GM12878 (cell line): Measurements from ENCODE around the gene MT3. TPM values are rescaled to one million over a fixed set of nuclear protein-coding genes. Genes with fewer than 3 reads are reported as not detected.

Source experiments
- ATAC-seq: fragments of 200-7000 bp; cut with Tn5 transposase; 3 replicates; pipeline ENCODE4 v1.9.1; 2020; ENCODE audit warnings: mild to moderate bottlenecking, moderate library complexity
- BruUV-seq: library from RNA; stranded (reverse); fragments of 400-500 nt; replicated peaks from 2 replicates; lab custom pipeline; 2021; lab: Mats Ljungman, UMichigan
- CTCF ChIA-PET: fragments of 300-600 bp; sonication (Branson Sonifier 250); formaldehyde crosslinking; extraction: SDS; loops from one replicate; lab custom pipeline; 2021; ENCODE audit warnings: inconsistent platforms; lab: Yijun Ruan, JAX
- POLR2A ChIA-PET: fragments of 350-600 bp; formaldehyde crosslinking; extraction: SDS; loops from one replicate; lab custom pipeline; 2021; ENCODE audit warnings: inconsistent platforms; lab: Charles Lee
- RAD21 ChIA-PET: fragments of 300-600 bp; sonication (Branson Sonifier 250); formaldehyde crosslinking; loops from one replicate; lab custom pipeline; 2023; ENCODE audit warnings: antibody characterized with exemption; ENCODE audit not compliant: unreplicated experiment; lab: Charles Lee
- SMC1A ChIA-PET: fragments of 300-600 bp; sonication (Branson Sonifier 250); formaldehyde crosslinking; loops from one replicate; lab custom pipeline; 2023; ENCODE audit not compliant: unreplicated experiment, uncharacterized antibody; lab: Charles Lee
- DNase-seq: peaks from one replicate; pipeline ENCODE4 v3.0.0-alpha.2; 2011; ENCODE audit warnings: low read depth, low spot score
- FAIRE-seq: peaks from 3 replicates; lab custom pipeline; 2011; peaks lifted over from hg19 to GRCh38; lab: Jason Lieb, UNC
- H2AFZ ChIP-seq: 2 replicates; pipeline ENCODE4 v1.6.0; 2011; ENCODE audit warnings: low read depth, low read length, control low read depth; ENCODE audit not compliant: control insufficient read depth
- H3K27ac ChIP-seq: 2 replicates; pipeline ENCODE4 v1.5.1; 2011; ENCODE audit warnings: control low read depth; ENCODE audit not compliant: control insufficient read depth, insufficient read depth
- H3K27me3 ChIP-seq, 2 experiments: replicated peaks in 1 of 2; 2 replicates each; pipeline versions ENCODE4 v1.6.0 to v1.6.1; 2011; ENCODE audit warnings: low read length in 1 of 2; ENCODE audit not compliant: control insufficient read depth in 2 of 2, insufficient read depth in 2 of 2
- H3K36me3 ChIP-seq, 2 experiments: 2 replicates each; pipeline ENCODE4 v1.5.1; 2011; ENCODE audit warnings: low read length in 1 of 2; ENCODE audit not compliant: control insufficient read depth in 2 of 2, insufficient read depth in 2 of 2
- H3K4me1 ChIP-seq: 2 replicates; pipeline ENCODE4 v1.6.1; 2011; ENCODE audit warnings: mild to moderate bottlenecking, low read length, moderate library complexity, mixed read lengths; ENCODE audit not compliant: control insufficient read depth, insufficient read depth
- H3K4me2 ChIP-seq: 2 replicates; pipeline ENCODE4 v1.6.0; 2011; ENCODE audit warnings: control low read depth; ENCODE audit not compliant: control insufficient read depth, insufficient read depth
- H3K4me3 ChIP-seq: fragments of 200-600 bp; sonication (generic); 2 replicates; pipeline ENCODE4 v1.5.1; 2016
- H3K79me2 ChIP-seq: 2 replicates; pipeline ENCODE4 v1.6.0; 2011; ENCODE audit warnings: low read length; ENCODE audit not compliant: control insufficient read depth, insufficient read depth
- H3K9ac ChIP-seq: 2 replicates; pipeline ENCODE4 v1.8.0; 2011; ENCODE audit warnings: low read length, control low read depth, mixed read lengths; ENCODE audit not compliant: control insufficient read depth, insufficient read depth
- H3K9me3 ChIP-seq: replicated peaks from 3 replicates; pipeline ENCODE4 v1.5.1; 2011; ENCODE audit warnings: mild to moderate bottlenecking, low read length; ENCODE audit not compliant: control insufficient read depth, insufficient read depth
- H4K20me1 ChIP-seq: 2 replicates; pipeline ENCODE4 v1.6.0; 2011; ENCODE audit not compliant: control insufficient read depth, insufficient read depth
- CBX5 ChIP-seq: sonication (generic); IDR thresholded peaks from 2 replicates; pipeline ENCODE4 v1.6.1; 2016; ENCODE audit warnings: low read depth, moderate library complexity, mild to moderate bottlenecking, inconsistent platforms
- EED ChIP-seq: sonication (generic); IDR thresholded peaks from 2 replicates; pipeline ENCODE4 v1.6.1; 2016; ENCODE audit warnings: antibody characterized with exemption, low read depth
- FOXK2 ChIP-seq: fragments of 450-650 bp; IDR thresholded peaks from 2 replicates; pipeline ENCODE4 v1.6.1; 2017; ENCODE audit warnings: mild to moderate bottlenecking, moderate library complexity
- LARP7 ChIP-seq: fragments of 450-650 bp; IDR thresholded peaks from 2 replicates; pipeline ENCODE4 v1.6.1; 2017; ENCODE audit warnings: mild to moderate bottlenecking
- MEF2A ChIP-seq: IDR thresholded peaks from 2 replicates; pipeline ENCODE4 v1.6.1; 2011; ENCODE audit warnings: low read depth, mild to moderate bottlenecking, low read length, moderate library complexity; ENCODE audit not compliant: insufficient read depth
- MTA3 ChIP-seq: IDR thresholded peaks from 2 replicates; pipeline ENCODE4 v1.6.1; 2012; ENCODE audit warnings: low read length, inconsistent platforms, borderline replicate concordance
- SPI1 ChIP-seq: IDR thresholded peaks from 2 replicates; pipeline ENCODE4 v1.6.1; 2011; ENCODE audit warnings: low read depth, mild to moderate bottlenecking, low read length, moderate library complexity, borderline replicate concordance; ENCODE audit not compliant: insufficient read depth
- WGBS: methylation state at CpG from one replicate; pipeline ENCODE4 v1.1.6; 2016; ENCODE audit warnings: low lambda C conversion rate; ENCODE audit not compliant: insufficient replicate concordance, insufficient coverage; ENCODE audit errors: missing lambda C conversion rate; 5-methylcytosine and 5-hydroxymethylcytosine counted together
- in situ Hi-C: fragments of 300-500 bp; cut with MboI; formaldehyde crosslinking; loops from 9 replicates; pipeline ENCODE4 v1.14.3; 2018; ENCODE audit warnings: mixed read lengths
- intact Hi-C: fragments of 100-400 bp; cut with micrococcal nuclease; formaldehyde crosslinking; loops from one replicate; pipeline ENCODE4 v1.14.2; 2022; ENCODE audit not compliant: unreplicated experiment
- polyA plus RNA-seq, 11 experiments: library from polyadenylated mRNA; depleted of rRNA in 4 of 11; unstranded in 6 of 11; stranded (reverse) in 5 of 11; fragments of >200 nt; fragmentation: Nextera tagmentation in 4 of 11; fragmentation: Illumina TruSeq in 1 of 11; extraction: Ambion mirVana in 4 of 11; extraction: Trizol in 1 of 11; gene quantifications; 1 replicate in 1 of 11; 2 replicates in 10 of 11; pipeline versions ENCODE4 v1.2.1 to v1.2.3, GENCODE V29; 2011 to 2016; ENCODE audit warnings: inconsistent platforms in 2 of 11, missing spikeins in 2 of 11, low read depth in 1 of 11
- total RNA-seq, 4 experiments: library from RNA; depleted of rRNA in 3 of 4; stranded (reverse); fragments of >200 nt in 3 of 4; fragmentation: Illumina TruSeq in 1 of 4; extraction: Trizol in 1 of 4; gene quantifications; 2 replicates each; pipeline versions ENCODE4 v1.2.1 to v1.2.3, GENCODE V29; 2013 to 2021

Gene MT3
- total and polyA plus RNA-seq, 10 of the 15 experiments (the other 5 are each of a cell fraction or from before 2014, with no cell fraction given), result 0.41 TPM; not detected in 9

- no peaks in the 10 kb centered on the region for H3K36me3 ChIP-seq
- ATAC-seq (peak; percentile 45), FAIRE-seq (no peak), DNase-seq (no peak)
- H3K9ac ChIP-seq, result no peak overlapping the region
- 33% methylated on average over 12 of the region's 12 CpGs for WGBS
- in situ Hi-C loops (no loop called here), intact Hi-C loops (no loop called here)
- H3K4me1 ChIP-seq, result peaks cover 7% of the 10 kb centered on the region
- H3K4me3 ChIP-seq, result no peak overlapping the region
- H3K27me3 ChIP-seq, result peaks cover 0 to 2% of the 10 kb centered on the region in 2 experiments; a peak in 1 of 4 replicates
- TF ChIP-seq MTA3 (no peak), LARP7 (no peak), SPI1 (peak; percentile 18; the same call in 1 of the 2 replicates), CBX5 (no peak), EED (no peak), FOXK2 (no peak), MEF2A (peak; percentile 16; the same call in 1 of the 2 replicates)
- H3K27ac ChIP-seq, result no peak overlapping the region
- ChIA-PET SMC1A (interaction anchor here (0.6 to 1.6 kb wide), 4 partner anchors 14 to 829 kb away, joined by 3 to 4 read pairs (median 3); no protein-coding TSS in a partner anchor), POLR2A (interaction anchor here (0.7 kb wide), 1 partner anchor 86 kb away, joined by 8 read pairs; no protein-coding TSS in a partner anchor), RAD21 (interaction anchor here (1.2 to 1.8 kb wide), 2 partner anchors 30 to 154 kb away, joined by 3 to 4 read pairs; no protein-coding TSS in a partner anchor), CTCF (interaction anchor here (0.8 to 2.4 kb wide), 4 partner anchors 29 to 155 kb away, joined by 3 to 13 read pairs (median 5); no protein-coding TSS in a partner anchor)
- H4K20me1 ChIP-seq, result no peaks in the 10 kb centered on the region
- no peaks in the 10 kb centered on the region for H3K9me3 ChIP-seq
- no peaks in the 10 kb centered on the region for H3K79me2 ChIP-seq
- no peak overlapping the region; the same call in 1 of the 2 replicates for H2AFZ ChIP-seq
- H3K4me2 ChIP-seq, result peak overlapping the region; percentile 25; the same call in 1 of the 2 replicates
- no TSS peak for BruUV-seq
Observed at GRCh38 chr16:56547120-56547948, 42.0 kb upstream of the MT3 start.
